ENCODE results near the gene CHMP3.
"Not testable (repeated sequence)": the region's sequence is repeated elsewhere in the genome, so short reads cannot be mapped to it uniquely, and the experiment has no call there.

Gene CHMP3

DNA sequence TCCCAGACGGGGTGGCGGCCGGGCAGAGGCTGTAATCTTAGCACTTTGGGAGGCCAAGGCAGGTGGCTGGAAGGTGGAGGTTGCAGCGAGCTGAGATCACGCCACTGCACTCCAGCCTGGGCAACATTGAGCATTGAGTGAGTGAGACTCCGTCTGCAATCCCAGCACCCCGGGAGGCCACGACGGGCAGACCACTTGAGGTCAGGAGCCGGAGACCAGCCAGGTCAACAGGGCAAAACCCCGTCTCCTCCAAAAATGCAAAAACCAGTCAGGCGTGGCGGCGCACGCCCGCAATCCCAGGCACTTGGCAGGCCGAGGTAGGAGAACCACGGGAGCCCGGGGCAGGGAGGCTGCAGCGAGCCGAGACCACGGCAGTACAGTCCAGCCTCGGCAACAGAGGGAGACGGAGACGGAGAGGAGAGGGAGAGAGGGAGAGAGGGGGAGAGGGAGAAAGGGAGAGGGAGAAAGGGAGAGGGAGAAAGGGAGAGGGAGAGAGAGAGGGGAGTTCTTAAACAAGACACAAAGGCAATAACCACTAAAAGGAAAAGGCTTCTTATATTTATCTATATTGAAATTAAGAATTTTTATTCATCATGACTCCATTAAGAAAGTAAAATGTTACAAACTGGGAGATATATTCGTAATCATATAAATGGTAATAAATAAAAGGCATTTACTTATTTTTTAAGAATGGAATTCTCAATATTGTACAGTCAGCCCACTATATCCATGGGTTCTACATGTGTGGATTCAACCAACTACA is 13.1 kb downstream of the CHMP3 start:
- not testable (repeated sequence) for DNase-seq (ENCODE audit: low read depth in 1 of 2, low spot score in 1 of 2)

DNA sequence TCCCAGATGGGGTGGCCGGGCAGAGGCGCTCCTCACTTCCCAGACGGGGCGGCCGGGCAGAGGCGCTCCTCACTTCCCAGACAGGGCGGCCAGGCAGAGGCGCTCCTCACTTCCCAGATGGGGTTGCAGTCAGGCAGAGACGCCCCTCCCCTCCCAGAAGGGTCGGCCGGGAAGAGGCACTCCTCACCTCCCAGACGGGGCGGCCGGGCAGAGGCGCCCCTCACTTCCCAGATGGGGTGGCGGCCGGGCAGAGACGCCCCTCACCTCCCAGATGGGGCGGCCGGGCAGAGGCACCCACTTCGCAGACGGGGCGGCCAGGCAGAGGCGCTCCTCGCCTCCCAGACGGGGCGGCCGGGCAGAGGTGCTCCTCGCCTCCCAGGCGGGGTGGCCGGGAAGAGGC is 13.8 kb downstream of the CHMP3 start:
- DNase-seq (ENCODE audit: low read depth in 1 of 2, low spot score in 1 of 2) = not testable (repeated sequence)

- not testable (repeated sequence) for DNase-seq (ENCODE audit: low read depth in 1 of 2, low spot score in 1 of 2)
Measured at GRCh38 chr2:86548913-86549396, 14.3 kb downstream of the CHMP3 start.

GRCh38 chr2:86548165-86548912 is 14.9 kb downstream of the CHMP3 start:
- not testable (repeated sequence) for DNase-seq (ENCODE audit: low read depth in 1 of 2, low spot score in 1 of 2)

DNA sequence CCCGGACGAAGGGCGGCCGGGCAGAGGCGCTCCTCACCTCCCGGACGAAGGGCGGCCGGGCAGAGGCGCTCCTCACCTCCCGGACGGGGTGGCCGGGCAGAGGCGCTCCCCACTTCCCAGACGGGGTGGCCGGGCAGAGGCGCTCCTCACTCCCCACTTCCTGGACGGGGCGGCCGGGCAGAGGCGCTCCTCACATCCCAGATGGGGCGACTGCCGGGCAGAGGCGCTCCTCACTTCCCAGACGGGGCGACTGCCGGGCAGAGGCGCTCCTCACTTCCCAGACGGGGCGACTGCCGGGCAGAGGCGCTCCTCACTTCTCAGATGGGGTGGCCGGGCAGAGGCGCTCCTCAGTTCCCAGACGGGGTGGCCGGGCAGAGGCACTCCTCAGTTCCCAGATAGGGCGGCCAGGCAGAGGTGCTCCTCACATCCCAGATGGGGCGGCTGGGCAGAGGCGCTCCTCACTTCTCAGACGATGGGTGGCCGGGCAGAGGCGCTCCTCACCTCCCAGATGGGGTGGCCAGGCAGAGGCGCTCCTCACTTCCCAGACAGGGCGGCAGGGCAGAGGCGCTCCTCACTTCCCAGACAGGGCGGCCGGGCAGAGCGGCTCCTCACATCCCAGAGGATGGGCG is 17.8 kb downstream of the CHMP3 start:
- DNase-seq (ENCODE audit: low read depth in 1 of 2, low spot score in 1 of 2) = not testable (repeated sequence)

GRCh38 chr2:86544278-86545099 is 18.8 kb downstream of the CHMP3 start:
- DNase-seq (ENCODE audit: low read depth in 1 of 2, low spot score in 1 of 2) = not testable (repeated sequence)

DNA sequence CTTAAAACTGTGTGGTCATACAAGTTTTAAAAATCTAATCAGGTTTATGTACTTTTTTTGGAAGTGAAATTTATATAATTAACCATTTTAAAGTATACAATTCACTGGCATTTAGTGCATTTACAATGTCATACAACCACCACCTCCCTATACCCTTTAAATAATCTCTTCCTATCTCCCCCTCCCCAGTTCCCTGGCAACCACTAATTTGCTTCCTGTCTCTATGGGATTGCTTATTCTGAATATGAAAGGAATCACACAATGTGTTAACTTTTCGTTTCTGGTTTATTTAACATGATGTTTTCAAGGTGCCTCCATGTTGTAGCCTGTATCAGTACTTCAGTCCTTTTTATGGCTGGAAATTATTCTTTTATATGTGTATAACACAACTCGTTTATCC is 19.4 kb downstream of the CHMP3 start:
- DNase-seq (ENCODE audit: low read depth in 1 of 2, low spot score in 1 of 2) = no peak

- no peak for DNase-seq (ENCODE audit: low read depth in 1 of 2, low spot score in 1 of 2)
Measured at GRCh38 chr2:86543335-86543734, 19.9 kb downstream of the CHMP3 start.

DNA sequence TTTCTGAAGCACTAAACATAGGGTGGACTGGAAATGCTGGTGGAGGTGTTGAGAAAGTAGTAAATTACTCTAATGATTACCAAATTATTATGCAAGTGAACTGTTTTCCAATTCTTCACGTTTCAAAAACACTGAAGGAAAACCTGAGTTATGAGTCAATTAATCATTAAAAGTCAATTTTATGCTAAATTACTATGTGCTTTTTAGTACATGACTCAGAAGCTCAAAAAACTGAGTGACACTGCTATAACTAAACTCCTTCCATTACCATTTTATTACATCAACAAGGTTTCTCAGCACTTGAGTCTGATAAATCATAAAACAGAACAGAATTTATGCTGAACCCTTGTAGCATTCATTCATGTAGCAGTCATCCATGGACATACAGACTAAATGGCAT is 20.4 kb downstream of the CHMP3 start:
- DNase-seq (ENCODE audit: low read depth in 1 of 2, low spot score in 1 of 2) = no peak

- no peak for DNase-seq (ENCODE audit: low read depth in 1 of 2, low spot score in 1 of 2)
Measured at GRCh38 chr2:86541334-86541733, 21.9 kb downstream of the CHMP3 start.

GRCh38 chr2:86533589-86533988 is 29.7 kb downstream of the CHMP3 start:
- no peak for DNase-seq (ENCODE audit: low read depth in 1 of 2, low spot score in 1 of 2)

GRCh38 chr2:86525421-86526340 is 37.6 kb downstream of the CHMP3 start:
- DNase-seq (ENCODE audit: low read depth in 1 of 2, low spot score in 1 of 2) = no peak

DNA sequence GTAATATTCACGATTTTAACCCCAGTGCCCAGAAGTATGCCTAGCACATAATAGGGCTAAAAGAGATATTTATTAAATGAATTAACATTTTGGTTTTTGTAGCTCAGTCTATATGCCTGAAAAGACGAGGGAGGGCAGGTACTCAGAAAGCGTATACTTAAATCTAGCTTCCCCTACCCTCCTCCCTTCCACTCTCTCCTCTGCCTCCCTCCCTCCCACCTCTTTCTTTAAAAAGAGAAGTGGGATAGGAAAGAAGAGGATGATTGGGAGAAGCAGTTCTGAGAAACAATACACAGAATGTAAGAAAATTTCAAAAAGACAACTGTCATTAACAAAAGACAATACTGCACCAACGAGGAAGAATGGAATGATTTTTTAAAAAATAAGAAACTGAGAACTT is 39.8 kb downstream of the CHMP3 start:
- DNase-seq (ENCODE audit: low read depth in 1 of 2, low spot score in 1 of 2) = no peak

DNA sequence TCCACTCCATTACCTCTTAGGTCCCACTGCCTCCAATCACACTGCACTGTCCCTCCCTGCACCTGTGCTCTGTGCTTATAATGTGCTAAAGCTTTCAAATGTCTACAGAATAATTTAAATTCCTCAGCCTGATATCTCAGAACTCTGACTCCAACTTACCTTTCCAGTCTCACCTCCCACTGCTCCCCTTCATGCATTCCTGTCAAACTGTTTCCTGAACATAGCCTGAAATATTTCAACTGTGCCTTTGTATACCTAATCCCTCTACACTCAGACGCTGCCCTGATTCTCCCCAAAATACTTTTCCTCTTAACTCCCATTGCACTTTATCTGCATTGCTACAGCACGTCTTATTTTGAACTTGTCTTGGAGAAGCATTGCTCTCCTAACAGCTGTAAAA is 40.5 kb downstream of the CHMP3 start:
- no peak for DNase-seq (ENCODE audit: low read depth in 1 of 2, low spot score in 1 of 2)

DNA sequence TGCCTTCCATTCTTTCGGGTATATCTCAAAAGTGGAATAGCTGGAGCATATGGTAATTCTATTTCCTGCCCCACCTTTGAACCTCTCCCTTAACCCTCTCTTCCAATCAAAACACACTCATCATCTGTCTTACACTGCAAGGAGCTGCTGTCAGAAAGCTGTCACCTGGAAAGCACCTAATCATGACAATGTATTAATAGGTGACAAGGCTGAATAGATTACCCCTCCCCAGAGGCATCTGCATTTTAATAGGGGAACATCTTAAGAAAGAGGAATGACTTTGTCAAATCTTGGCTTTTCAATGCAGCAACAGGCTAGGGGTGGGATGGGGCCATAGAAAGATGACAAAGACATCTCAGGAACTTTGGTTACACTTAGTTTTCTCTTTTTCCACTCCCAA is 41.3 kb downstream of the CHMP3 start:
- DNase-seq (ENCODE audit: low read depth in 1 of 2, low spot score in 1 of 2) = no peak

DNA sequence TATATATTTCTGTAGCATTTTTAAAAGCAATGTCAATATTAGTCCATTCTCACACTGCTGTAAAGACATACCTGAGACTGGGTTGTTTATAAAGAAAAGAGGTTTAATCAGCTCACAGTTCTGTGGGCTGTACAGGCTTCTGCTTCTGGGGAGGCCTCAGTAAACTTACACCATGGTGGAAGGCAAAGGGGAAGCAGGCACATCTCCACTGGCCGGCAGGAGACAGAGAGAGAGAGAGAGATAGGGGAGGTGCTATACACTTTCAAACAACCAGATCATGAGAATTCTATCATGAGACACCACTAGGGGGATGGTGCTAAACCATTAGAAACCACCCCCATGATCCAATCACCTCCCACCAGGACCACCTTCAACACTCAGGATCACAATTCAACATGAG is 43.1 kb downstream of the CHMP3 start:
- no peak for DNase-seq (ENCODE audit: low read depth in 1 of 2, low spot score in 1 of 2)

GRCh38 chr2:86519349-86519748 is 43.9 kb downstream of the CHMP3 start:
- no peak for DNase-seq (ENCODE audit: low read depth in 1 of 2, low spot score in 1 of 2)

- DNase-seq (ENCODE audit: low read depth in 1 of 2, low spot score in 1 of 2) = no peak
Measured at GRCh38 chr2:86518481-86518880, 44.8 kb downstream of the CHMP3 start.

- no peak for DNase-seq (ENCODE audit: low read depth in 1 of 2, low spot score in 1 of 2)
Measured at GRCh38 chr2:86513948-86514660, 49.1 kb downstream of the CHMP3 start.
